Thyroid gland (tissue), 4 donors: ENCODE results near the gene THSD7B. TPM values are rescaled to one million over a fixed set of nuclear protein-coding genes. Genes with fewer than 3 reads are reported as not detected.

Experiments
- DNase-seq, 2 donors: peaks; one replicate each; pipeline ENCODE4 v3.0.0-alpha.2; 2019
- H3K27ac ChIP-seq, 3 donors: fragments of 200-600 bp; sonication (generic); 1 replicate in 2 of 3; 2 replicates in 1 of 3; pipeline ENCODE4 v1.5.1; 2016 to 2019; ENCODE audit warnings: mild to moderate bottlenecking in 1 of 3, moderate library complexity in 1 of 3
- H3K27me3 ChIP-seq: fragments of 200-600 bp; sonication (generic); one replicate; pipeline ENCODE4 v1.5.1; 2019
- H3K36me3 ChIP-seq, 2 donors: fragments of 200-600 bp; sonication (generic); one replicate each; pipeline ENCODE4 v1.5.1; 2016 to 2019
- H3K4me1 ChIP-seq, 2 donors: fragments of 200-600 bp; sonication (generic); one replicate each; pipeline ENCODE4 v1.5.1; 2017 to 2019
- H3K4me3 ChIP-seq, 3 donors: fragments of 200-600 bp; sonication (generic); replicated peaks in 1 of 3; 1 replicate in 2 of 3; 2 replicates in 1 of 3; pipeline ENCODE4 v1.5.1; 2016; ENCODE audit warnings: mild to moderate bottlenecking in 1 of 3
- H3K9me3 ChIP-seq: fragments of 200-600 bp; sonication (generic); one replicate; pipeline ENCODE4 v1.5.1; 2017
- POLR2A ChIP-seq, 2 donors: fragments of 450-650 bp; IDR thresholded peaks; one replicate each; pipeline ENCODE4 v1.6.1; 2017; ENCODE audit warnings: antibody characterized with exemption in 2 of 2, mild to moderate bottlenecking in 2 of 2, moderate library complexity in 1 of 2
- WGBS, 2 donors: methylation state at CpG; one replicate each; pipeline ENCODE4 v1.1.5; 2017; 5-methylcytosine and 5-hydroxymethylcytosine counted together
- intact Hi-C: fragments of 100-400 bp; cut with DNase I; formaldehyde crosslinking; loops from one replicate; pipeline ENCODE4 v1.15.1; 2023
- total RNA-seq, 4 donors: library from RNA; depleted of rRNA; stranded (reverse); fragments of >200 nt; gene quantifications; one replicate each; pipeline ENCODE4 v1.2.3, GENCODE V29; 2016
- TF ChIP-seq, protein P1 (sequence below), 6 experiments: fragments of 200-600 bp in 3 of 6; fragments of 450-650 bp in 3 of 6; sonication (generic) in 3 of 6; IDR thresholded peaks; one replicate each; pipeline ENCODE4 v1.5.1; 2016 to 2019; ENCODE audit warnings: antibody characterized with exemption in 6 of 6, mild to moderate bottlenecking in 2 of 6, inconsistent platforms in 1 of 6, moderate library complexity in 1 of 6

The THSD7B gene
- total RNA-seq, 4 donors from 2014 or later: 0.29 to 1.2 (median 0.92) TPM

DNA sequence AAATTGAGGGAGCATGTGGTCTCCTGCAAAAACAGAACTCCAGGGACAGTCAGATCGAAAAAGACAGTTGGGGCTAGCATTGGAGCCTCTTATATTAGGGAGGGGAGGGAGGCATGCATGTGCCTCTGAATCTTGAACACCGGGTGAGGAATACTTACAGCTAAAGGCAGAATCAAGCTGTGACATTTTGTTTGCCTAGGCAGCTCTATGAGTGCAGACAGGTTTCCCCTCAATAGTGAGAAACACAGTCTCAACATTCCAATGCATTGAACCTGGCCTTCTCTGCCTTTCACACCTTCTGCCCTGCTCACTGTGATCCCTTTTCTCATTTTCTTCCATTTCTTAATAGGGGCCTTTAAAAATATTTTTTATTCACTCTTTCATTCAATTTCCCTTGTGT lies 140.4 kb downstream of the THSD7B start:
- Histone ChIP-seq H3K36me3 (no peaks in the 10 kb centered on the region), H3K4me3 (no peak overlapping the region), H3K9me3 (no peaks in the 10 kb centered on the region), H3K27ac (no peak overlapping the region), H3K27me3 (no peaks in the 10 kb centered on the region), H3K4me1 (no peaks in the 10 kb centered on the region)
- TF ChIP-seq POLR2A (IDR thresholded peaks at IDR 0.05): no peak
- TF ChIP-seq, protein P1, sequence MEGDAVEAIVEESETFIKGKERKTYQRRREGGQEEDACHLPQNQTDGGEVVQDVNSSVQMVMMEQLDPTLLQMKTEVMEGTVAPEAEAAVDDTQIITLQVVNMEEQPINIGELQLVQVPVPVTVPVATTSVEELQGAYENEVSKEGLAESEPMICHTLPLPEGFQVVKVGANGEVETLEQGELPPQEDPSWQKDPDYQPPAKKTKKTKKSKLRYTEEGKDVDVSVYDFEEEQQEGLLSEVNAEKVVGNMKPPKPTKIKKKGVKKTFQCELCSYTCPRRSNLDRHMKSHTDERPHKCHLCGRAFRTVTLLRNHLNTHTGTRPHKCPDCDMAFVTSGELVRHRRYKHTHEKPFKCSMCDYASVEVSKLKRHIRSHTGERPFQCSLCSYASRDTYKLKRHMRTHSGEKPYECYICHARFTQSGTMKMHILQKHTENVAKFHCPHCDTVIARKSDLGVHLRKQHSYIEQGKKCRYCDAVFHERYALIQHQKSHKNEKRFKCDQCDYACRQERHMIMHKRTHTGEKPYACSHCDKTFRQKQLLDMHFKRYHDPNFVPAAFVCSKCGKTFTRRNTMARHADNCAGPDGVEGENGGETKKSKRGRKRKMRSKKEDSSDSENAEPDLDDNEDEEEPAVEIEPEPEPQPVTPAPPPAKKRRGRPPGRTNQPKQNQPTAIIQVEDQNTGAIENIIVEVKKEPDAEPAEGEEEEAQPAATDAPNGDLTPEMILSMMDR (IDR thresholded peaks at IDR 0.05): no peak
- 40 to 44% methylated on average over 2 of the region's 2 CpGs for WGBS, 2 donors
- no peak for DNase-seq
- intact Hi-C loops: no loop called here

DNA sequence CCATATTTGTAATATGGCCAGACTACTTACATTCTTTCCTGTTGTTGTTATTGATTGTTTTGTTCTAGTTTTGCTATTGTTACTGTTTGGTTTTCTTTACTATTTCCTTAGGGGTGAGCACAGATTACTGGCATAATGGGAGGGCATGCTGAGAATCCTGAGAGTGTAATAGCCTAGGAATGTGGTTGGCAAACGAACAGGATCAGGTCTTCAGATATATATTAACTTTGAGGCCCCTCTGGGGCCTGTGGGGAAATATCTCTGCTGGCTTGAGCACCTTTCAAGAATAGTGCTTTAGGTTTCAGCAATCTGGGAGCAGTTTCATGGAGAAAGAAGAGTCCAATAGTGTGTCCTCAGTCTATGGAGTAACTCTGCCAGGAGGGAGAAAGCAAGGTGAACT lies 144.4 kb downstream of the THSD7B start:
- DNase-seq: no peak
- H3K4me3 ChIP-seq: no peak overlapping the region
- no peaks in the 10 kb centered on the region for H3K9me3 ChIP-seq
- 18 to 23% methylated on average over 1 of the region's 1 CpG for WGBS, 2 donors
- H3K4me1 ChIP-seq: no peaks in the 10 kb centered on the region
- intact Hi-C loops: no loop called here
- H3K27ac ChIP-seq: no peak overlapping the region
- no peaks in the 10 kb centered on the region for H3K27me3 ChIP-seq
- TF ChIP-seq POLR2A (IDR thresholded peaks at IDR 0.05): no peak
- TF ChIP-seq, protein P1 (IDR thresholded peaks at IDR 0.05): no peak
- H3K36me3 ChIP-seq: no peaks in the 10 kb centered on the region

DNA sequence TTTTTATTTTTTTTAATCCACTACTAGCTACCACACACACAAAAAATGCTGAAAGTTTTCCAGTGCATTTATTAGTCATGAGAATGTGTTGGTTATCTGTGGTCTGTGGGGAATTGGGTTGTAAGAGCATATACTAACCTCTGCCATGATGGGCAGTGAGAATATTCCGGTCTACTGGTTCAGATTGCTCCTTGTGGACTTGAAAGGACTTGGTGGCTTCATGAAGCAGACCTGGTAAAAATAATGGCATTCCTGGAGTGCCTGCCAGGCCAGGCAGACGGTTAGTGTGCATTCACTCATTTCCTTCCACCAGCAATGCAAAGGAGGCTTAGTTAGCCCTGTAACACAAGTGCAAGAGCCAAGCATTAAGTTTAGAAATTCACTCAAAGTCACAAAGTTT lies 150.8 kb downstream of the THSD7B start:
- no peak for DNase-seq
- H3K9me3 ChIP-seq: no peaks in the 10 kb centered on the region
- H3K27me3 ChIP-seq: no peaks in the 10 kb centered on the region
- intact Hi-C loops: no loop called here
- WGBS, 2 donors: 21 to 29% methylated on average over 2 of the region's 2 CpGs
- no peaks in the 10 kb centered on the region for H3K36me3 ChIP-seq
- H3K4me3 ChIP-seq: no peak overlapping the region
- H3K4me1 ChIP-seq: no peaks in the 10 kb centered on the region
- no peak for TF ChIP-seq POLR2A (IDR thresholded peaks at IDR 0.05)
- TF ChIP-seq, protein P1 (IDR thresholded peaks at IDR 0.05): no peak
- H3K27ac ChIP-seq: no peak overlapping the region

DNA sequence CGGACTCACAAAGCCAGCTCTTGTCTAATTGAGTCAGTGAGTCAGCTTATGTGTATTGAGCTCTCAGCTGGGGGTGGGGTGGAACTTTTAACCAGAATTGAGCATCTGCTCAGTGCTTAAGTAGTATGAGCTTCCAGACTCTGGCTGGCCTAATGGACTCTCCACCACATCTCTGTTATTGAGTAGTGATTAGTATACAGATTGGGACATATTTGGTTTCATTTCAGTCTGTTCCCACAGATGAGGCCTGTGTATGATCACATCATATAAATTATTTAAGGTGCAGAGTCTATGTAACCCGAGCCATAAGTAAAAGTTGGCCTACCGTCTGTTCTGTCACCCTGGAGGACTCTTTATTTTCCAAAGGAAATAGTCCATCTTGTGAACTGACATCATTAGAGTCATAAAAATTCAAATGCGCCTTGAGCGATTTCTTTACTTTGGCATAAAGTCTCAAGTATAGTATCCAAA lies 152.1 kb downstream of the THSD7B start:
- no peak for DNase-seq
- Histone ChIP-seq H3K27me3 (no peaks in the 10 kb centered on the region), H3K36me3 (no peaks in the 10 kb centered on the region), H3K27ac (no peak overlapping the region), H3K9me3 (no peaks in the 10 kb centered on the region), H3K4me3 (no peak overlapping the region), H3K4me1 (no peaks in the 10 kb centered on the region)
- 73 to 82% methylated on average over 5 of the region's 5 CpGs for WGBS, 2 donors
- TF ChIP-seq, protein P1 (IDR thresholded peaks at IDR 0.05): no peak
- TF ChIP-seq POLR2A (IDR thresholded peaks at IDR 0.05): no peak
- intact Hi-C loops: no loop called here

DNA sequence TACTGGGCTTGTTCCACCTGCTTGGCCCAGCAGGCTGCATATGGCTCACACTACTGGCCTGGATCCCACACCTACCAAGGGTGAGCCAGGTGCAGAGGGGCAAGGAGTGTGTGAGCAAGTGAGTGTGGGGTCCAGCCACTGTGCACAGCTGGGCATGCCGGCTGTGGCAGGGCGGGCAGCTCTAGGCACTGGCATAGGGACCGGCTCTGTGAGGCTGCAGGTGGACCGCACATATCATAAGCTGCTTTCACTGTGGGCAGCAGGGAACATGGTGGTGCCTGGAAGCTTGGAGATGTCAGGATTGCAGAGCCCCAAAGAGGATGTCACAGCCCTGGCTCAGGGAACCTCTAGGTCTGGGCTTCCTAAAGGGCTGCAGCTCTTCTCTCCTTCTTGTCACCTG lies 154.3 kb downstream of the THSD7B start:
- intact Hi-C loops: no loop called here
- DNase-seq: no peak
- 94 to 95% methylated on average over 4 of the region's 4 CpGs for WGBS, 2 donors

More for the DNA sequence above, 154.3 kb downstream of the THSD7B start:
- Histone ChIP-seq H3K36me3 (no peaks in the 10 kb centered on the region), H3K4me1 (no peaks in the 10 kb centered on the region), H3K27me3 (no peaks in the 10 kb centered on the region), H3K9me3 (no peaks in the 10 kb centered on the region), H3K4me3 (no peak overlapping the region), H3K27ac (no peak overlapping the region)
- TF ChIP-seq, protein P1 (IDR thresholded peaks at IDR 0.05): no peak
- TF ChIP-seq POLR2A (IDR thresholded peaks at IDR 0.05): no peak
